ENCODE measurements around the gene MACROD1.

GRCh38 chr11:64124147-64124546 lies 41.8 kb downstream of the MACROD1 start:
- TF ChIP-seq USF2 (IDR thresholded peaks at IDR 0.05; ENCODE audit: borderline replicate concordance, low read depth, low read length) (no peak), CTCF (IDR thresholded peaks at IDR 0.05 in 2 of 3, conservative IDR thresholded peaks at IDR 0.05 in 1 of 3; ENCODE audit: control insufficient read depth in 2 of 3, extremely low read depth in 1 of 3, insufficient read depth in 1 of 3, low read depth in 3 of 3, low read length in 3 of 3) (no peak), KDM1A (IDR thresholded peaks at IDR 0.05; ENCODE audit: borderline replicate concordance) (no peak), RCOR1 (conservative IDR thresholded peaks at IDR 0.05; ENCODE audit: low read depth, low read length) (no peak)

Measured in GM12878 (cell line).